Neural cell (in vitro differentiated cells): ENCODE data around the gene UMAD1.

ENCODE experiments used
- CTCF ChIP-seq: fragments of 450-650 bp; IDR thresholded peaks from 2 replicates; pipeline ENCODE4 v1.5.1; 2014; ENCODE audit warnings: antibody characterized with exemption, mild to moderate bottlenecking, moderate library complexity; ENCODE audit not compliant: poor library complexity, severe bottlenecking
- EZH2 ChIP-seq: fragments of 200-600, 300-800 bp; shearing (Covaris generic), sonication (generic); IDR thresholded peaks from 2 replicates; pipeline ENCODE4 v1.6.1; 2014; ENCODE audit warnings: antibody characterized with exemption, low read length, borderline replicate concordance, mild to moderate bottlenecking; ENCODE audit not compliant: insufficient read depth, poor library complexity, severe bottlenecking
- MXI1 ChIP-seq: fragments of 450-650 bp; conservative IDR thresholded peaks from 2 replicates; pipeline ENCODE4 v1.6.1; 2014; ENCODE audit warnings: antibody characterized with exemption, mild to moderate bottlenecking; ENCODE audit not compliant: poor library complexity, severe bottlenecking

GRCh38 chr7:7881581-7881980 is 241.0 kb downstream of the UMAD1 start:
- TF ChIP-seq CTCF (no peak), EZH2 (no peak), MXI1 (no peak)
